Measurements from ENCODE around the gene PSD2. TPM values are rescaled to one million over a fixed set of nuclear protein-coding genes. Genes with fewer than 3 reads are reported as not detected.

PSD2 gene
- total and polyA plus RNA-seq, 4 donors: 0.05 TPM; not detected in 3

- Histone ChIP-seq H3K9ac (ENCODE audit: low read depth in 1 of 2, low read length in 2 of 2) (no peak overlapping the region), H3K9me3 (ENCODE audit: control insufficient read depth in 4 of 4, low read length in 3 of 4) (no peaks in the 10 kb centered on the region), H3K27ac (ENCODE audit: low read depth in 1 of 2, low read length in 2 of 2) (no peak overlapping the region), H3K27me3 (ENCODE audit: control insufficient read depth in 4 of 4, insufficient read depth in 4 of 4, low read length in 3 of 4) (no peaks in the 10 kb centered on the region), H3K4me3 (ENCODE audit: low read depth in 1 of 3, low read length in 3 of 3) (no peak overlapping the region), H3K36me3 (ENCODE audit: control insufficient read depth in 4 of 4, insufficient read depth in 3 of 4, low read depth in 1 of 4, low read length in 3 of 4) (no peaks in the 10 kb centered on the region), H3K4me1 (ENCODE audit: control insufficient read depth in 4 of 4, insufficient read depth in 4 of 4, low read length in 3 of 4) (peaks cover 3 to 13% (median 8%) of the 10 kb centered on the region in 4 donors)
- TF ChIP-seq JUND (IDR thresholded peaks at IDR 0.05): no peak
- TF ChIP-seq, protein P1, sequence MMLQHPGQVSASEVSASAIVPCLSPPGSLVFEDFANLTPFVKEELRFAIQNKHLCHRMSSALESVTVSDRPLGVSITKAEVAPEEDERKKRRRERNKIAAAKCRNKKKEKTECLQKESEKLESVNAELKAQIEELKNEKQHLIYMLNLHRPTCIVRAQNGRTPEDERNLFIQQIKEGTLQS (IDR thresholded peaks at IDR 0.05): no peak
- TF ChIP-seq FOXA1 (IDR thresholded peaks at IDR 0.05): no peak
- TF ChIP-seq HNF4G (IDR thresholded peaks at IDR 0.05): no peak
- TF ChIP-seq, protein P2, sequence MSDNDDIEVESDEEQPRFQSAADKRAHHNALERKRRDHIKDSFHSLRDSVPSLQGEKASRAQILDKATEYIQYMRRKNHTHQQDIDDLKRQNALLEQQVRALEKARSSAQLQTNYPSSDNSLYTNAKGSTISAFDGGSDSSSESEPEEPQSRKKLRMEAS (IDR thresholded peaks at IDR 0.05): no peak
- TF ChIP-seq CTCF (IDR thresholded peaks at IDR 0.05; ENCODE audit: low read depth, low read length, missing input control): no peak
- TF ChIP-seq FOXA2 (IDR thresholded peaks at IDR 0.05): no peak
- no peak for TF ChIP-seq HNF4A (conservative IDR thresholded peaks at IDR 0.05)
- TF ChIP-seq GABPA (IDR thresholded peaks at IDR 0.05 in 1 of 2, conservative IDR thresholded peaks at IDR 0.05 in 1 of 2): no peak
- TF ChIP-seq SP1 (IDR thresholded peaks at IDR 0.05): no peak
- TF ChIP-seq, protein P3, sequence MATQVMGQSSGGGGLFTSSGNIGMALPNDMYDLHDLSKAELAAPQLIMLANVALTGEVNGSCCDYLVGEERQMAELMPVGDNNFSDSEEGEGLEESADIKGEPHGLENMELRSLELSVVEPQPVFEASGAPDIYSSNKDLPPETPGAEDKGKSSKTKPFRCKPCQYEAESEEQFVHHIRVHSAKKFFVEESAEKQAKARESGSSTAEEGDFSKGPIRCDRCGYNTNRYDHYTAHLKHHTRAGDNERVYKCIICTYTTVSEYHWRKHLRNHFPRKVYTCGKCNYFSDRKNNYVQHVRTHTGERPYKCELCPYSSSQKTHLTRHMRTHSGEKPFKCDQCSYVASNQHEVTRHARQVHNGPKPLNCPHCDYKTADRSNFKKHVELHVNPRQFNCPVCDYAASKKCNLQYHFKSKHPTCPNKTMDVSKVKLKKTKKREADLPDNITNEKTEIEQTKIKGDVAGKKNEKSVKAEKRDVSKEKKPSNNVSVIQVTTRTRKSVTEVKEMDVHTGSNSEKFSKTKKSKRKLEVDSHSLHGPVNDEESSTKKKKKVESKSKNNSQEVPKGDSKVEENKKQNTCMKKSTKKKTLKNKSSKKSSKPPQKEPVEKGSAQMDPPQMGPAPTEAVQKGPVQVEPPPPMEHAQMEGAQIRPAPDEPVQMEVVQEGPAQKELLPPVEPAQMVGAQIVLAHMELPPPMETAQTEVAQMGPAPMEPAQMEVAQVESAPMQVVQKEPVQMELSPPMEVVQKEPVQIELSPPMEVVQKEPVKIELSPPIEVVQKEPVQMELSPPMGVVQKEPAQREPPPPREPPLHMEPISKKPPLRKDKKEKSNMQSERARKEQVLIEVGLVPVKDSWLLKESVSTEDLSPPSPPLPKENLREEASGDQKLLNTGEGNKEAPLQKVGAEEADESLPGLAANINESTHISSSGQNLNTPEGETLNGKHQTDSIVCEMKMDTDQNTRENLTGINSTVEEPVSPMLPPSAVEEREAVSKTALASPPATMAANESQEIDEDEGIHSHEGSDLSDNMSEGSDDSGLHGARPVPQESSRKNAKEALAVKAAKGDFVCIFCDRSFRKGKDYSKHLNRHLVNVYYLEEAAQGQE (IDR thresholded peaks at IDR 0.05): no peak
- no peak for TF ChIP-seq TAF1 (conservative IDR thresholded peaks at IDR 0.05)
- TF ChIP-seq, protein P4, sequence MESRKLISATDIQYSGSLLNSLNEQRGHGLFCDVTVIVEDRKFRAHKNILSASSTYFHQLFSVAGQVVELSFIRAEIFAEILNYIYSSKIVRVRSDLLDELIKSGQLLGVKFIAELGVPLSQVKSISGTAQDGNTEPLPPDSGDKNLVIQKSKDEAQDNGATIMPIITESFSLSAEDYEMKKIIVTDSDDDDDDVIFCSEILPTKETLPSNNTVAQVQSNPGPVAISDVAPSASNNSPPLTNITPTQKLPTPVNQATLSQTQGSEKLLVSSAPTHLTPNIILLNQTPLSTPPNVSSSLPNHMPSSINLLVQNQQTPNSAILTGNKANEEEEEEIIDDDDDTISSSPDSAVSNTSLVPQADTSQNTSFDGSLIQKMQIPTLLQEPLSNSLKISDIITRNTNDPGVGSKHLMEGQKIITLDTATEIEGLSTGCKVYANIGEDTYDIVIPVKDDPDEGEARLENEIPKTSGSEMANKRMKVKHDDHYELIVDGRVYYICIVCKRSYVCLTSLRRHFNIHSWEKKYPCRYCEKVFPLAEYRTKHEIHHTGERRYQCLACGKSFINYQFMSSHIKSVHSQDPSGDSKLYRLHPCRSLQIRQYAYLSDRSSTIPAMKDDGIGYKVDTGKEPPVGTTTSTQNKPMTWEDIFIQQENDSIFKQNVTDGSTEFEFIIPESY (IDR thresholded peaks at IDR 0.05): no peak
- WGBS: 92% methylated on average over 3 of the region's 3 CpGs
- DNase-seq (ENCODE audit: low spot score): no peak
Measured at GRCh38 chr5:139769477-139769876, 26.1 kb upstream of the PSD2 start.

GRCh38 chr5:139770722-139771121 lies 24.9 kb upstream of the PSD2 start:
- TF ChIP-seq RXRA (IDR thresholded peaks at IDR 0.05) (no peak), SP1 (IDR thresholded peaks at IDR 0.05) (no peak), GABPA (IDR thresholded peaks at IDR 0.05 in 1 of 2, conservative IDR thresholded peaks at IDR 0.05 in 1 of 2) (no peak), EGR1 (IDR thresholded peaks at IDR 0.05; ENCODE audit: low read depth in 2 of 2) (no peak), HNF4G (IDR thresholded peaks at IDR 0.05) (no peak), JUND (IDR thresholded peaks at IDR 0.05) (no peak), RAD21 (IDR thresholded peaks at IDR 0.05) (no peak), TAF1 (conservative IDR thresholded peaks at IDR 0.05) (no peak)
- TF ChIP-seq, protein P4 (IDR thresholded peaks at IDR 0.05): no peak
- TF ChIP-seq, protein P1 (IDR thresholded peaks at IDR 0.05): no peak
- Histone ChIP-seq H3K36me3 (ENCODE audit: control insufficient read depth in 4 of 4, insufficient read depth in 3 of 4, low read depth in 1 of 4, low read length in 3 of 4) (no peaks in the 10 kb centered on the region), H3K9ac (ENCODE audit: low read depth in 1 of 2, low read length in 2 of 2) (no peak overlapping the region), H3K27ac (ENCODE audit: low read depth in 1 of 2, low read length in 2 of 2) (no peak overlapping the region), H3K9me3 (ENCODE audit: control insufficient read depth in 4 of 4, low read length in 3 of 4) (no peaks in the 10 kb centered on the region), H3K27me3 (ENCODE audit: control insufficient read depth in 4 of 4, insufficient read depth in 4 of 4, low read length in 3 of 4) (no peaks in the 10 kb centered on the region), H3K4me3 (ENCODE audit: low read depth in 1 of 3, low read length in 3 of 3) (no peak overlapping the region), H3K4me1 (ENCODE audit: control insufficient read depth in 4 of 4, insufficient read depth in 4 of 4, low read length in 3 of 4) (peaks cover 3 to 10% (median 8%) of the 10 kb centered on the region in 4 donors)
- 81% methylated on average over 2 of the region's 2 CpGs for WGBS
- no peak for DNase-seq (ENCODE audit: low spot score)
